Esophagus squamous epithelium (tissue), 4 donors: ENCODE measurements around the gene TMEM132D.

Experiments
- CTCF ChIP-seq, 6 experiments: fragments of 450-650 bp in 4 of 6; fragments of 200-600 bp in 2 of 6; sonication (generic) in 2 of 6; IDR thresholded peaks; one replicate each; pipeline ENCODE4 v1.5.1; 2016 to 2019; ENCODE audit warnings: antibody characterized with exemption in 6 of 6, mild to moderate bottlenecking in 4 of 6, moderate library complexity in 4 of 6
- POLR2A ChIP-seq, 4 donors: fragments of 450-650 bp; IDR thresholded peaks; one replicate each; pipeline ENCODE4 v1.6.1; 2017; ENCODE audit warnings: antibody characterized with exemption in 4 of 4, mild to moderate bottlenecking in 4 of 4, moderate library complexity in 3 of 4

DNA sequence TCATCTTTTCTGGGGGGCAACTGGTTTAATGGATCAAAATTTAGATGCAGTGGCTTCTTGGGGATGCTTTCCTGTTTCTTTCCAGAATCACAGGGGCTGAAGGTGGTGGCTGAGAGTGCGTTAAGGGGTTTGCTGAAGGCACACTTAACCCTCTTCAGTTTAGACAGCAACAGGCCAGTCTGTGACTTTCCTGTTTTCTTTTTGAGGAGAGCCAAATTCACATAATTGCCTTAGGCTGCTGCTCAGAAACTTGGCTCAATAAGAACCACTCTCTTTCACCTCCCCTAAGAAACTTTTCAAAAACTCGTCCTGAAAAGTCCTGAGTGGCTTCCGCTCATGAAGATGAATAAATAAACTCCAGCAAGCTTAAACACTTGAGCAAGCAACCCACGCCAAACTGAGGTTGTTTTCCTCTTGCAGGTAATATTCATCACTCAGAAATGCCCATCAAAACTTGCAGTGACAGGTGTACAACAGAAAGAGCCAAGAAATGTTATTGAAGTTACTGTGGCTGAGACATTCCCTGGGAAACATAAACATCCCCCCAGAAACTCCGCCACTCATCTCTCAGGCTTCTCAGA lies 510.4 kb downstream of the TMEM132D start:
- TF ChIP-seq POLR2A (IDR thresholded peaks at IDR 0.05): no peak
- no peak for TF ChIP-seq CTCF (IDR thresholded peaks at IDR 0.05)
